Subcutaneous adipose tissue (tissue), 4 donors: Measurements from ENCODE around the gene EXOC6B. TPM values are rescaled to one million over a fixed set of nuclear protein-coding genes. Genes with fewer than 3 reads are reported as not detected.

Experiments used
- CTCF ChIP-seq: fragments of 450-650 bp; IDR thresholded peaks from one replicate; pipeline ENCODE4 v1.5.1; 2016; ENCODE audit warnings: low read depth, mild to moderate bottlenecking, control low read depth, antibody characterized with exemption, moderate library complexity
- total RNA-seq, 4 donors: library from RNA; depleted of rRNA; stranded (reverse); fragments of >200 nt; gene quantifications; one replicate each; pipeline ENCODE4 v1.1.0, GENCODE V29; 2016

The EXOC6B gene
- total RNA-seq, 4 donors from 2014 or later, result 33.9 to 40.5 (median 38.9) TPM

GRCh38 chr2:72803626-72804320, 22.1 kb downstream of the EXOC6B start:
- TF ChIP-seq CTCF, result no peak

- no peak for TF ChIP-seq CTCF
These were observed 22.7 kb downstream of the EXOC6B start for GRCh38 chr2:72803151-72803550.

GRCh38 chr2:72800492-72800891, 25.3 kb downstream of the EXOC6B start:
- no peak for TF ChIP-seq CTCF

GRCh38 chr2:72797740-72798139, 28.1 kb downstream of the EXOC6B start:
- no peak for TF ChIP-seq CTCF

- no peak for TF ChIP-seq CTCF
These were observed 29.1 kb downstream of the EXOC6B start for GRCh38 chr2:72796766-72797165.

GRCh38 chr2:72794572-72794971, 31.3 kb downstream of the EXOC6B start:
- no peak for TF ChIP-seq CTCF

- no peak for TF ChIP-seq CTCF
These were observed 31.9 kb downstream of the EXOC6B start for GRCh38 chr2:72793798-72794440.
